Peyer's patch (tissue), 4 donors: ENCODE results near the gene MYO3B. TPM values are rescaled to one million over a fixed set of nuclear protein-coding genes. Genes with fewer than 3 reads are reported as not detected.

Experiments used
- DNase-seq, 3 donors: peaks; one replicate each; pipeline ENCODE4 v3.0.0-alpha.2; 2017 to 2019
- H3K27ac ChIP-seq, 4 donors: fragments of 200-600 bp; sonication (generic); one replicate each; pipeline ENCODE4 v1.5.1; 2016 to 2019
- H3K27me3 ChIP-seq, 2 donors: fragments of 200-600 bp; sonication (generic); one replicate each; pipeline ENCODE4 v1.5.1; 2019
- H3K36me3 ChIP-seq, 3 donors: fragments of 200-600 bp; sonication (generic); one replicate each; pipeline ENCODE4 v1.5.1; 2016 to 2019
- H3K4me1 ChIP-seq, 4 donors: fragments of 200-600 bp; sonication (generic); one replicate each; pipeline ENCODE4 v1.5.1; 2016 to 2019
- H3K4me3 ChIP-seq, 4 donors: fragments of 200-600 bp; sonication (generic); 1 replicate in 3 of 4; 2 replicates in 1 of 4; pipeline ENCODE4 v1.5.1; 2016 to 2019; ENCODE audit warnings: mild to moderate bottlenecking in 1 of 4
- H3K9me3 ChIP-seq, 4 donors: fragments of 200-600 bp; sonication (generic); one replicate each; pipeline ENCODE4 v1.5.1; 2016 to 2019; ENCODE audit warnings: mild to moderate bottlenecking in 1 of 4
- CTCF ChIP-seq, 6 experiments: fragments of 450-650 bp in 4 of 6; fragments of 200-600 bp in 2 of 6; sonication (generic) in 1 of 6; IDR thresholded peaks; one replicate each; pipeline ENCODE4 v1.5.1; 2017 to 2019; ENCODE audit warnings: antibody characterized with exemption in 6 of 6, mild to moderate bottlenecking in 3 of 6, moderate library complexity in 1 of 6
- POLR2A ChIP-seq, 2 donors: fragments of 450-650 bp; IDR thresholded peaks; one replicate each; pipeline ENCODE4 v1.5.1; 2017; ENCODE audit warnings: antibody characterized with exemption in 2 of 2, mild to moderate bottlenecking in 2 of 2, moderate library complexity in 2 of 2
- total RNA-seq, 4 donors: library from RNA; depleted of rRNA; stranded (reverse); fragments of >200 nt; gene quantifications; one replicate each; pipeline ENCODE4 v1.1.0, GENCODE V29; 2016

The MYO3B gene
- total RNA-seq, 4 donors from 2014 or later: not detected

GRCh38 chr2:170237572-170238120 is 59.7 kb downstream of the MYO3B start:
- H3K36me3 ChIP-seq: no peaks in the 10 kb centered on the region
- no peak overlapping the region for H3K27ac ChIP-seq
- DNase-seq: no peak
- no peaks in the 10 kb centered on the region for H3K27me3 ChIP-seq
- TF ChIP-seq CTCF (IDR thresholded peaks at IDR 0.05) (no peak), POLR2A (IDR thresholded peaks at IDR 0.05) (no peak)
- no peak overlapping the region for H3K4me3 ChIP-seq
- no peaks in the 10 kb centered on the region for H3K9me3 ChIP-seq
- no peaks in the 10 kb centered on the region for H3K4me1 ChIP-seq

- Histone ChIP-seq H3K27ac (no peak overlapping the region), H3K27me3 (no peaks in the 10 kb centered on the region), H3K9me3 (no peaks in the 10 kb centered on the region), H3K36me3 (no peaks in the 10 kb centered on the region), H3K4me1 (no peaks in the 10 kb centered on the region), H3K4me3 (no peak overlapping the region)
- no peak for TF ChIP-seq POLR2A (IDR thresholded peaks at IDR 0.05)
- no peak for TF ChIP-seq CTCF (IDR thresholded peaks at IDR 0.05)
- no peak for DNase-seq
These were observed 60.8 kb downstream of the MYO3B start for GRCh38 chr2:170238776-170239175.

- TF ChIP-seq POLR2A (IDR thresholded peaks at IDR 0.05) (no peak), CTCF (IDR thresholded peaks at IDR 0.05) (no peak)
- no peaks in the 10 kb centered on the region for H3K36me3 ChIP-seq
These were observed 62.7 kb downstream of the MYO3B start for GRCh38 chr2:170240629-170241028.

GRCh38 chr2:170241756-170242155 is 63.8 kb downstream of the MYO3B start:
- Histone ChIP-seq H3K4me3 (no peak overlapping the region), H3K36me3 (no peaks in the 10 kb centered on the region), H3K27ac (no peak overlapping the region), H3K4me1 (no peaks in the 10 kb centered on the region), H3K27me3 (no peaks in the 10 kb centered on the region), H3K9me3 (no peaks in the 10 kb centered on the region)
- TF ChIP-seq POLR2A (IDR thresholded peaks at IDR 0.05) (no peak), CTCF (IDR thresholded peaks at IDR 0.05) (no peak)
- DNase-seq: no peak

More at GRCh38 chr2:170240629-170241028, 62.7 kb downstream of the MYO3B start:
- H3K9me3 ChIP-seq: no peaks in the 10 kb centered on the region
- no peaks in the 10 kb centered on the region for H3K4me1 ChIP-seq
- H3K27ac ChIP-seq: no peak overlapping the region
- H3K27me3 ChIP-seq: no peaks in the 10 kb centered on the region
- DNase-seq: no peak
- no peak overlapping the region for H3K4me3 ChIP-seq

GRCh38 chr2:170243118-170243837 is 65.3 kb downstream of the MYO3B start:
- no peaks in the 10 kb centered on the region for H3K27me3 ChIP-seq
- no peaks in the 10 kb centered on the region for H3K4me1 ChIP-seq
- no peak overlapping the region for H3K4me3 ChIP-seq
- H3K9me3 ChIP-seq: no peaks in the 10 kb centered on the region
- H3K36me3 ChIP-seq: no peaks in the 10 kb centered on the region
- no peak for TF ChIP-seq CTCF (IDR thresholded peaks at IDR 0.05)
- TF ChIP-seq POLR2A (IDR thresholded peaks at IDR 0.05): no peak
- H3K27ac ChIP-seq: no peak overlapping the region
- DNase-seq: no peak
